Activated CD4-positive, alpha-beta T cell treated with anti-CD3 and anti-CD28 coated beads, Interleukin-2, amount 50 U/mL, for 4 hours (primary cell): ENCODE data around the gene GPNMB.

Experiments
- DNase-seq, 2 experiments: peaks; one replicate each; pipeline ENCODE4 v3.0.0-alpha.2; 2020

Gene GPNMB

GRCh38 chr7:23275912-23276311 is 29.3 kb downstream of the GPNMB start:
- no peak for DNase-seq

- DNase-seq = no peak
These were observed 29.8 kb downstream of the GPNMB start for GRCh38 chr7:23276376-23276775.

- DNase-seq = no peak
These were observed 30.4 kb downstream of the GPNMB start for GRCh38 chr7:23276947-23277346.

GRCh38 chr7:23277359-23277989 is 30.9 kb downstream of the GPNMB start:
- DNase-seq = no peak

GRCh38 chr7:23279819-23280525 is 33.4 kb downstream of the GPNMB start:
- no peak for DNase-seq

- no peak for DNase-seq
These were observed 36.5 kb downstream of the GPNMB start for GRCh38 chr7:23283086-23283485.

- DNase-seq = no peak
These were observed 38.3 kb downstream of the GPNMB start for GRCh38 chr7:23284871-23285270.

- DNase-seq = no peak
These were observed 39.4 kb downstream of the GPNMB start for GRCh38 chr7:23285657-23286646.

GRCh38 chr7:23287612-23288011 is 41.0 kb downstream of the GPNMB start:
- no peak for DNase-seq

- DNase-seq = no peak
These were observed 44.4 kb downstream of the GPNMB start for GRCh38 chr7:23290993-23291392.

GRCh38 chr7:23291957-23292560 is 45.5 kb downstream of the GPNMB start:
- no peak for DNase-seq

- DNase-seq = no peak
These were observed 46.0 kb downstream of the GPNMB start for GRCh38 chr7:23292623-23293022.

- no peak for DNase-seq
These were observed 47.0 kb downstream of the GPNMB start for GRCh38 chr7:23293500-23294073.

- no peak for DNase-seq
These were observed 48.2 kb downstream of the GPNMB start for GRCh38 chr7:23294549-23295400.

- no peak for DNase-seq
These were observed 48.8 kb downstream of the GPNMB start for GRCh38 chr7:23295401-23295697.

- DNase-seq = no peak
These were observed 51.7 kb downstream of the GPNMB start for GRCh38 chr7:23298141-23298881.

- DNase-seq = peak; percentile 96 to 97
These were observed 52.6 kb downstream of the GPNMB start, which contains the start of gene MALSU1 for GRCh38 chr7:23298885-23299769. Gene MALSU1 (plus strand): TSS chr7:23299339. CDS start chr7:23299353, 14 bp downstream.

- no peak for DNase-seq
These were observed 53.3 kb downstream of the GPNMB start for GRCh38 chr7:23299770-23300300.

GRCh38 chr7:23306936-23307521 is 60.5 kb downstream of the GPNMB start:
- no peak for DNase-seq
